Spleen (tissue), 7 donors: ENCODE measurements around the gene ECT2L.

Experiments
- CTCF ChIP-seq, 11 experiments: fragments of 200-600 bp in 7 of 11; fragments of 450-650 bp in 4 of 11; sonication (generic) in 4 of 11; IDR thresholded peaks in 8 of 11; conservative IDR thresholded peaks in 3 of 11; 1 replicate in 7 of 11; 2 replicates in 4 of 11; pipeline versions ENCODE4 v1.4.0 to v1.8.0; 2016 to 2021; ENCODE audit warnings: antibody characterized with exemption in 11 of 11, inconsistent platforms in 4 of 11, mild to moderate bottlenecking in 1 of 11
- POLR2A ChIP-seq, 3 donors: fragments of 450-650 bp; IDR thresholded peaks; one replicate each; pipeline ENCODE4 v1.5.1; 2017; ENCODE audit warnings: antibody characterized with exemption in 3 of 3, mild to moderate bottlenecking in 1 of 3
- POLR2AphosphoS5 ChIP-seq, 3 donors: sonication (generic); formaldehyde crosslinking; IDR thresholded peaks; one replicate each; pipeline ENCODE4 v1.5.1; 2017; ENCODE audit warnings: antibody characterized with exemption in 3 of 3
- donor health status: DM: no; HTN: no; CAD: no; lungs with moderate emphysema.
- donor health status: DM: no; HTN: no; CAD: no.
- donor health status: DM: no; HTN: no; CAD: no.

- TF ChIP-seq POLR2A (IDR thresholded peaks at IDR 0.05) (no peak), CTCF (IDR thresholded peaks at IDR 0.05 in 8 of 11, conservative IDR thresholded peaks at IDR 0.05 in 3 of 11) (no peak), POLR2AphosphoS5 (IDR thresholded peaks at IDR 0.05) (no peak)
Measured at GRCh38 chr6:138896104-138896756, 100.3 kb downstream of the ECT2L start.
